AG10803 (cell line): Measurements from ENCODE around the gene TNKS2.
"Not testable (repeated sequence)": the region's sequence is repeated elsewhere in the genome, so short reads cannot be mapped to it uniquely, and the experiment has no call there.

Experiments used
- DNase-seq: peaks from one replicate; pipeline ENCODE4 v3.0.0; 2010; ENCODE audit warnings: low read depth
- H3K4me3 ChIP-seq: 2 replicates; pipeline ENCODE4 v1.5.1; 2011; ENCODE audit warnings: mild to moderate bottlenecking, low read length, control low read depth
- TF ChIP-seq, protein P1 (sequence below): conservative IDR thresholded peaks from 2 replicates; pipeline ENCODE4 v1.5.1; 2011; ENCODE audit warnings: mild to moderate bottlenecking, low read length, control low read depth, inconsistent platforms

TNKS2 gene

DNA sequence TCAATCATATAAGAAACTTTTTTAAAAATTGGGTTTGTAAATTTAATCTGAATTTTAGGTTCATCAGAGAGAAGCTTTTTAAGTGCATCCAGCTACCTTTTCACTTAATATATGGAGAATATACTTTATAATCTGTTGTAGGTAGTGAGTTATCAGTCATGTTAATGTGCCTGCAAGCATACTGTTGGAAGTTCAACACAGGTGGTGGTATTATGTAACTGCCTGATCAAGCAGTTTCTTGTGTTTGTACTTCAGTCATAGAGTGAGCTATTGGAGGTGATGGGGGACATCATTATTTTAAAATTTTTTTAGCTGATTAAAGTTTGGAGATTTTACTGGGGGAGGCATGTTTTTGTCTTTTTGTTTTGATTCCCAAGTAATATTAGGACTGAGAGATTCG, 2.5 kb downstream of the TNKS2 start:
- no peak for DNase-seq
- TF ChIP-seq, protein P1, sequence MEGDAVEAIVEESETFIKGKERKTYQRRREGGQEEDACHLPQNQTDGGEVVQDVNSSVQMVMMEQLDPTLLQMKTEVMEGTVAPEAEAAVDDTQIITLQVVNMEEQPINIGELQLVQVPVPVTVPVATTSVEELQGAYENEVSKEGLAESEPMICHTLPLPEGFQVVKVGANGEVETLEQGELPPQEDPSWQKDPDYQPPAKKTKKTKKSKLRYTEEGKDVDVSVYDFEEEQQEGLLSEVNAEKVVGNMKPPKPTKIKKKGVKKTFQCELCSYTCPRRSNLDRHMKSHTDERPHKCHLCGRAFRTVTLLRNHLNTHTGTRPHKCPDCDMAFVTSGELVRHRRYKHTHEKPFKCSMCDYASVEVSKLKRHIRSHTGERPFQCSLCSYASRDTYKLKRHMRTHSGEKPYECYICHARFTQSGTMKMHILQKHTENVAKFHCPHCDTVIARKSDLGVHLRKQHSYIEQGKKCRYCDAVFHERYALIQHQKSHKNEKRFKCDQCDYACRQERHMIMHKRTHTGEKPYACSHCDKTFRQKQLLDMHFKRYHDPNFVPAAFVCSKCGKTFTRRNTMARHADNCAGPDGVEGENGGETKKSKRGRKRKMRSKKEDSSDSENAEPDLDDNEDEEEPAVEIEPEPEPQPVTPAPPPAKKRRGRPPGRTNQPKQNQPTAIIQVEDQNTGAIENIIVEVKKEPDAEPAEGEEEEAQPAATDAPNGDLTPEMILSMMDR = no peak
- H3K4me3 ChIP-seq = no peak overlapping the region

DNA sequence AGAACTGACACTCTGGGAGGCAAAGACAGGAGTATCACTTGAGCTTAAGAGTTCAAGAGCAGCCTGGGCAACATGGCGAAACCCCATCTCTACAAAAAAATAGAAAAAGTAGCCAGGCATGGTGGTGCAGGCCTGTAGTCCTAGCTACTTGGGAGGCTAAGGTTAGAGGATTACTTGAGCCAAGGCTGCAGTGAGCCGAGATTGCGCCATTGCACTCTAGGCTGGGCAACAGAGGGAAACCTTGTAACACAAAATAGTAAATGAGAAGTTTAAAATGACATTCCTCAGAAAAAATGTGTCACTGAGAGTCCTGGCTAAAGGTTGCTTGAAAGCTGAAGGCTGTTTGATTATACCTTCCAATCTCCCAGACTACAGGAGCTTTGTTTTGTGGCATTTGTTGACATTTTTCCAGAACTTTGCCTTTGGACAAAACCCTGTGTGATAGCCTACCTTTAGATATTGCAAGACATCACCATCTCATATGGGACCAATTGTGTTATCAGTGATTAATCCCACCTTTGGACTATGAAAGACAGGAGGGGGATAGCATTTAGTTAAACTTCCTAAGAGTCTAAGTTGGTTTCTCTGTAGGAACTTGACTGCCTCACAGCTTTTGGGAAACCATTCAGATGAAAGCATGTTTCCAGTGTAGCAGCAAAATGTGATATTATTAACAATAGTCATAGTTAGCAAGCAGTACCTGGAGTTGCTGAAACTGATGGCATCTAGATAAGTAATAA, 5.3 kb downstream of the TNKS2 start:
- DNase-seq = no peak
- TF ChIP-seq, protein P1 = no peak
- H3K4me3 ChIP-seq = no peak overlapping the region

DNA sequence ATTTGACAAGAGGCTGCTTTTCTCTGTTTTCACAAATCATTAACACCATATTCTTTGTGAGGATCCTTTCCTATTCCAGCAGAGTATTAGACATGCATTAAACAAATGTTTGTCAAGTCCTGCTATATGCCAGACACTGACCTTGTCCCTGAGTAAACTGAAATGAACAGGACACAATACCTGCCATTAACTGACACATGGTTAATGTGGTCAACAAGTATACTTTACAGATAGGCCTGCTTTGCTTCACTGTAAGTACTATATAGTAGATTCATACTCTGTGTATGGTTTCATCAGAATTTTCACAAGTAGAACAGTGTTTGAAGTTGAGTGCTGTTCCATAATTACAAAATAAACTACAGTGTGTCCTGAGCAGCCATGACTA, 5.9 kb downstream of the TNKS2 start:
- TF ChIP-seq, protein P1 = no peak
- H3K4me3 ChIP-seq = no peak overlapping the region
- DNase-seq = no peak

DNA sequence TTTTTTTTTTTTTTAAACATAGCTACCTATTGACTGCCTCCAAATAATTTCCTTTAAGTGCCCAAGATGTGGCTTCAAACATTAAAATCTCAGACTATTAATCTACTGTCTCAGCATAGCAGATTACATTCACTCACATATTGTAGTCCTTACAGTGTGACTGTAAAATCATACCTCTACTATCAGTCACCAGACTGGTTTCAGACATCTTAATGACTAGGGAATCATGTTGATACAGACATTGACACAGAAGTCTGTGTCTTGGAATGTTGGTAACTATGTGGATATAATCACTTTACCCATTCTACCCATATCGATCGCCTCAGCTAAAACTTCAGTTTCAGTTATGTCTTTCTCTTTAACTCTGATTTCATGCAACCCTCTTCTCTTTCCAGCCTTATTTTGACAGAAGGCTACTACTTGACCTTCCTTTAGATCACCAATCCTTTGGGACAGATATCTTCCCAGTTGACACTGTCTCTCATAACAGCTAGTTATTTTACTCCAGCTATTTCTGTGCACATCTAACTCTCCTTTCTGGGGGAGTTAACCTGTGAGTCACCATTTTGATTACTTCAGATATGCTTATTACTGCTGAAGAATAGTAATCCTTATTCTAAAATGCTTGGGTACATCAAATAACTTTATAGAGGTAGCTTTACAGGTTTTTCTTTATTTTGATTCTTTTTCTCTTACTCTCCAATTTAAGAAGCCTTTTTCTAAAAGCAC, 7.0 kb downstream of the TNKS2 start:
- TF ChIP-seq, protein P1 = no peak
- H3K4me3 ChIP-seq = no peak overlapping the region
- no peak for DNase-seq

DNA sequence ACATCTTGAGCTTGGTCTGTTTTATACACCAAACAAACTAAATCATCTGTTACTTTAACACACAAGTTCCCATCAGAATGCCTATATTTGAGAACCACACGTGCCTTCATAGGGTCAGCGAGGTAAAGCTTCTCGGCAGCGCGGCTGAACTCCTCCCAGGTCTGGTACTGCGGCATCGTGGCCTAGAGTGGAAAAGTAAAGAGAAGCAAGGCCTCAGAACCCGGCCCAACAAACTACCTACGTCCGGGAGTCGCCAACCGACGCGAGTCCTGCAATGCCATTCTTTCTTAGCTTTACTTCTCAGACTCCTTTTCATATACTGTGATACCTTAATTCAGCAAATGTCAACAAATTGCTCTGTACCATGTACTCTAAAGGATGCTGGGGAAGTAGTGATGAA, 9.0 kb downstream of the TNKS2 start:
- not testable (repeated sequence) for DNase-seq, H3K4me3 ChIP-seq

DNA sequence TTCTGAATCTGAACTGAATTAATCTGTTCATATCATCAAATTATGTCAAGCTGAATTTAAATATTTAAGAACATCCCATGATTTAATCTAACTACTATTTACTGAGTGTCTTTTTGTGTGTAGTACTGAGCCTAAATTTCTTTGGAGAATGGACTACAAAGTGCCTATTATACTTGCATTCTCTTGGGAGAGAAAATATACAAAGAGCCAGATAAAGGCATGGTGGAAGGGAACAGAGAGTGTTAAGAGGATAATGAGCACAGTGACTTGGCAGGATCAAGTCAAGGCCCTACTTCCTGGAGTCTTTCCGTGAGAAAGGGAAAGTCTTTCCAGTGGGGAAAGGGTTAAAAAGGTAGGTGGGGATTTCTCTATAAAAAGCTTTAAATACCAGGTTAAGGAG, 15.0 kb downstream of the TNKS2 start:
- DNase-seq = no peak
- TF ChIP-seq, protein P1 = no peak
- no peak overlapping the region for H3K4me3 ChIP-seq

DNA sequence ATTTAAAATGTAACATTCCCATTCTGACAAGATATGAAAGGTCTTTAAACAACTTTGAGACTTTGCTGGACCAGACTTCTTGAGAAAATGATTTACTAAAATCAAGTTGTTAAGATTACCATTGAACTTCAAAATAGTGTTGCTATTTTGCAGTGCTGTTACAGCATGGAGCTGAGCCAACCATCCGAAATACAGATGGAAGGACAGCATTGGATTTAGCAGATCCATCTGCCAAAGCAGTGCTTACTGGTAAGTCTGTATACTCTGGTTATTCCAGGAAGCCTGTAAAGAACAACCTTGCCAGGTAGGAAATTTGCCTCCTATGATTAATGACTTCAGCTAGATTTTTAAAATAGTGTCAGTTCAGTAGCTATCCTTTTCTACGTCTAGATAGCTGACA, 18.8 kb downstream of the TNKS2 start:
- TF ChIP-seq, protein P1 = no peak
- no peak for DNase-seq
- no peak overlapping the region for H3K4me3 ChIP-seq
